IMR-90 (cell line): ENCODE results near the gene GGT5.
"Not testable (repeated sequence)": the region's sequence is repeated elsewhere in the genome, so short reads cannot be mapped to it uniquely, and the experiment has no call there.

Experiments
- BHLHE40 ChIP-seq: fragments of 150-350 bp; IDR thresholded peaks from 2 replicates; pipeline ENCODE4 v1.6.1; 2016; ENCODE audit warnings: mild to moderate bottlenecking, low read depth, low read length
- CEBPB ChIP-seq: IDR thresholded peaks from 2 replicates; pipeline ENCODE4 v1.6.1; 2012; ENCODE audit warnings: low read depth, low read length, improper control_type of control experiment
- CHD1 ChIP-seq: IDR thresholded peaks from 2 replicates; pipeline ENCODE4 v1.6.1; 2012; ENCODE audit warnings: low read depth, low read length, improper control_type of control experiment
- CTCF ChIP-seq: conservative IDR thresholded peaks from 2 replicates; pipeline ENCODE4 v1.5.1; 2012; ENCODE audit warnings: mild to moderate bottlenecking, low read depth, low read length, improper control_type of control experiment
- ELK1 ChIP-seq: fragments of 150-350 bp; IDR thresholded peaks from 2 replicates; pipeline ENCODE4 v1.6.1; 2016; ENCODE audit warnings: low read depth, mild to moderate bottlenecking, low read length, moderate library complexity, borderline replicate concordance
- MAFK ChIP-seq: IDR thresholded peaks from 2 replicates; pipeline ENCODE4 v1.6.1; 2012; ENCODE audit warnings: low read depth, low read length, improper control_type of control experiment
- MXI1 ChIP-seq: IDR thresholded peaks from 2 replicates; pipeline ENCODE4 v1.6.1; 2012; ENCODE audit warnings: low read depth, mild to moderate bottlenecking, low read length, moderate library complexity, borderline replicate concordance
- POLR2A ChIP-seq: IDR thresholded peaks from 2 replicates; pipeline ENCODE4 v1.6.1; 2012; ENCODE audit warnings: mild to moderate bottlenecking, low read depth, low read length
- RAD21 ChIP-seq: IDR thresholded peaks from 2 replicates; pipeline ENCODE4 v1.6.1; 2012; ENCODE audit warnings: low read length, improper control_type of control experiment
- RCOR1 ChIP-seq: IDR thresholded peaks from 2 replicates; pipeline ENCODE4 v1.6.1; 2012; ENCODE audit warnings: mild to moderate bottlenecking, low read length, improper control_type of control experiment; ENCODE audit not compliant: insufficient replicate concordance
- RFX5 ChIP-seq: IDR thresholded peaks from 2 replicates; pipeline ENCODE4 v1.8.0; 2012; ENCODE audit warnings: low read depth, mild to moderate bottlenecking, low read length, moderate library complexity
- SMC3 ChIP-seq: fragments of 150-350 bp; IDR thresholded peaks from 2 replicates; pipeline ENCODE4 v1.6.1; 2016; ENCODE audit warnings: low read depth, mild to moderate bottlenecking, antibody characterized with exemption, low read length, moderate library complexity
- USF2 ChIP-seq: fragments of 150-350 bp; IDR thresholded peaks from 2 replicates; pipeline ENCODE4 v1.6.1; 2017; ENCODE audit warnings: mild to moderate bottlenecking, antibody characterized with exemption, low read length, low read depth

GRCh38 chr22:24287212-24287611 is 42.3 kb upstream of the GGT5 start:
- not testable (repeated sequence) for TF ChIP-seq CTCF, BHLHE40, POLR2A, USF2, MXI1, MAFK, RAD21, SMC3, CEBPB, RCOR1, CHD1, RFX5, ELK1
